Neural cell (in vitro differentiated cells): ENCODE measurements around the gene C11orf42.

Experiments used
- EP300 ChIP-seq: fragments of 450-650 bp; conservative IDR thresholded peaks from 2 replicates; pipeline ENCODE4 v1.6.1; 2014; ENCODE audit warnings: antibody characterized with exemption, mild to moderate bottlenecking, moderate library complexity; ENCODE audit not compliant: poor library complexity, severe bottlenecking
- EZH2 ChIP-seq: fragments of 200-600, 300-800 bp; shearing (Covaris generic), sonication (generic); IDR thresholded peaks from 2 replicates; pipeline ENCODE4 v1.6.1; 2014; ENCODE audit warnings: antibody characterized with exemption, low read length, borderline replicate concordance, mild to moderate bottlenecking; ENCODE audit not compliant: insufficient read depth, poor library complexity, severe bottlenecking
- MXI1 ChIP-seq: fragments of 450-650 bp; conservative IDR thresholded peaks from 2 replicates; pipeline ENCODE4 v1.6.1; 2014; ENCODE audit warnings: antibody characterized with exemption, mild to moderate bottlenecking; ENCODE audit not compliant: poor library complexity, severe bottlenecking
- POLR2AphosphoS5 ChIP-seq: IDR thresholded peaks from 2 replicates; pipeline ENCODE4 v1.6.1; 2012
- RAD21 ChIP-seq: fragments of 450-650 bp; conservative IDR thresholded peaks from 2 replicates; pipeline ENCODE4 v1.6.1; 2014; ENCODE audit warnings: antibody characterized with exemption, mild to moderate bottlenecking, moderate library complexity
- TAF1 ChIP-seq: IDR thresholded peaks from 2 replicates; pipeline ENCODE4 v1.6.1; 2012; ENCODE audit warnings: low read depth
- TF ChIP-seq, protein P1 (sequence below): fragments of 450-650 bp; IDR thresholded peaks from 2 replicates; pipeline ENCODE4 v1.5.1; 2014; ENCODE audit warnings: antibody characterized with exemption, mild to moderate bottlenecking, moderate library complexity; ENCODE audit not compliant: poor library complexity, severe bottlenecking
- TF ChIP-seq, protein P2 (sequence below): IDR thresholded peaks from 2 replicates; pipeline ENCODE4 v1.6.1; 2012; ENCODE audit warnings: borderline replicate concordance

DNA sequence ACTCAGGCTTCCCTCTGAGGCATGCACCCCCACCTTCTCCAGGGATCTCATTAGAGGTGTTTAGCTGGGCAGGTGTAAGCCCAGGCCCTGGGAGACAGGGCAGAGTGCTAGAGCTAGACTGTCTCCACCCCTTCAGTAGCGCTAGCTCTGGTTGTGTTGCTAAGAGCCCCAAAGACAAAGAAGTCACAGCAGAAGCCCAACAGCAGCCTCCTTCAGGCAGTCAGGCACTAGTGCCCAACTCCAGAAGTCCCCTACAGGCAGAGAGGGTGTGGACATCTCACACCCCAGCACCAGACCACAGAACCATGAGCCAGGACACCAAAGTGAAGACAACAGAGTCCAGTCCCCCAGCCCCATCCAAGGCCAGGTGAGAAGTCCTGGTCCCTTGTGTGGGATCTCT is 33.5 kb downstream of the C11orf42 start, which contains the start of gene CNGA4:
- TF ChIP-seq, protein P1, sequence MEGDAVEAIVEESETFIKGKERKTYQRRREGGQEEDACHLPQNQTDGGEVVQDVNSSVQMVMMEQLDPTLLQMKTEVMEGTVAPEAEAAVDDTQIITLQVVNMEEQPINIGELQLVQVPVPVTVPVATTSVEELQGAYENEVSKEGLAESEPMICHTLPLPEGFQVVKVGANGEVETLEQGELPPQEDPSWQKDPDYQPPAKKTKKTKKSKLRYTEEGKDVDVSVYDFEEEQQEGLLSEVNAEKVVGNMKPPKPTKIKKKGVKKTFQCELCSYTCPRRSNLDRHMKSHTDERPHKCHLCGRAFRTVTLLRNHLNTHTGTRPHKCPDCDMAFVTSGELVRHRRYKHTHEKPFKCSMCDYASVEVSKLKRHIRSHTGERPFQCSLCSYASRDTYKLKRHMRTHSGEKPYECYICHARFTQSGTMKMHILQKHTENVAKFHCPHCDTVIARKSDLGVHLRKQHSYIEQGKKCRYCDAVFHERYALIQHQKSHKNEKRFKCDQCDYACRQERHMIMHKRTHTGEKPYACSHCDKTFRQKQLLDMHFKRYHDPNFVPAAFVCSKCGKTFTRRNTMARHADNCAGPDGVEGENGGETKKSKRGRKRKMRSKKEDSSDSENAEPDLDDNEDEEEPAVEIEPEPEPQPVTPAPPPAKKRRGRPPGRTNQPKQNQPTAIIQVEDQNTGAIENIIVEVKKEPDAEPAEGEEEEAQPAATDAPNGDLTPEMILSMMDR = no peak
- TF ChIP-seq, protein P2, sequence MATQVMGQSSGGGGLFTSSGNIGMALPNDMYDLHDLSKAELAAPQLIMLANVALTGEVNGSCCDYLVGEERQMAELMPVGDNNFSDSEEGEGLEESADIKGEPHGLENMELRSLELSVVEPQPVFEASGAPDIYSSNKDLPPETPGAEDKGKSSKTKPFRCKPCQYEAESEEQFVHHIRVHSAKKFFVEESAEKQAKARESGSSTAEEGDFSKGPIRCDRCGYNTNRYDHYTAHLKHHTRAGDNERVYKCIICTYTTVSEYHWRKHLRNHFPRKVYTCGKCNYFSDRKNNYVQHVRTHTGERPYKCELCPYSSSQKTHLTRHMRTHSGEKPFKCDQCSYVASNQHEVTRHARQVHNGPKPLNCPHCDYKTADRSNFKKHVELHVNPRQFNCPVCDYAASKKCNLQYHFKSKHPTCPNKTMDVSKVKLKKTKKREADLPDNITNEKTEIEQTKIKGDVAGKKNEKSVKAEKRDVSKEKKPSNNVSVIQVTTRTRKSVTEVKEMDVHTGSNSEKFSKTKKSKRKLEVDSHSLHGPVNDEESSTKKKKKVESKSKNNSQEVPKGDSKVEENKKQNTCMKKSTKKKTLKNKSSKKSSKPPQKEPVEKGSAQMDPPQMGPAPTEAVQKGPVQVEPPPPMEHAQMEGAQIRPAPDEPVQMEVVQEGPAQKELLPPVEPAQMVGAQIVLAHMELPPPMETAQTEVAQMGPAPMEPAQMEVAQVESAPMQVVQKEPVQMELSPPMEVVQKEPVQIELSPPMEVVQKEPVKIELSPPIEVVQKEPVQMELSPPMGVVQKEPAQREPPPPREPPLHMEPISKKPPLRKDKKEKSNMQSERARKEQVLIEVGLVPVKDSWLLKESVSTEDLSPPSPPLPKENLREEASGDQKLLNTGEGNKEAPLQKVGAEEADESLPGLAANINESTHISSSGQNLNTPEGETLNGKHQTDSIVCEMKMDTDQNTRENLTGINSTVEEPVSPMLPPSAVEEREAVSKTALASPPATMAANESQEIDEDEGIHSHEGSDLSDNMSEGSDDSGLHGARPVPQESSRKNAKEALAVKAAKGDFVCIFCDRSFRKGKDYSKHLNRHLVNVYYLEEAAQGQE = no peak
- TF ChIP-seq EP300 = no peak
- TF ChIP-seq POLR2AphosphoS5 = no peak
- TF ChIP-seq RAD21 = no peak
- no peak for TF ChIP-seq EZH2
- no peak for TF ChIP-seq MXI1
- TF ChIP-seq TAF1 = no peak
